Activated T-cell treated with anti-CD3 and anti-CD28 coated beads for 48 hours (primary cell): ENCODE measurements around the gene WNK1.
"Not testable (repeated sequence)": the region's sequence is repeated elsewhere in the genome, so short reads cannot be mapped to it uniquely, and the experiment has no call there.

Experiments
- DNase-seq: peaks from one replicate; pipeline ENCODE4 v3.0.0-alpha.2; 2020; ENCODE audit warnings: low read depth

Gene WNK1

GRCh38 chr12:749751-750270 is 2.6 kb upstream of the WNK1 start:
- no peak for DNase-seq

- no peak for DNase-seq
Observed at GRCh38 chr12:750366-751191, 1.8 kb upstream of the WNK1 start.

GRCh38 chr12:751192-751998 is 984 bp upstream of the WNK1 start:
- peak; percentile 87 for DNase-seq

GRCh38 chr12:752695-753610 is 574 bp downstream of the WNK1 start:
- peak; percentile 37 for DNase-seq

GRCh38 chr12:753611-754472 is 1.5 kb downstream of the WNK1 start:
- DNase-seq, result peak; percentile 48

GRCh38 chr12:754473-754820 is 2.1 kb downstream of the WNK1 start:
- no peak for DNase-seq

- DNase-seq, result no peak
Observed at GRCh38 chr12:754851-755562, 2.6 kb downstream of the WNK1 start.

GRCh38 chr12:759628-760027 is 7.2 kb downstream of the WNK1 start:
- no peak for DNase-seq

- no peak for DNase-seq
Observed at GRCh38 chr12:761256-761655, 8.9 kb downstream of the WNK1 start.

GRCh38 chr12:765840-766239 is 13.5 kb downstream of the WNK1 start:
- DNase-seq, result no peak

GRCh38 chr12:768434-768833 is 16.1 kb downstream of the WNK1 start:
- no peak for DNase-seq

GRCh38 chr12:770479-770878 is 18.1 kb downstream of the WNK1 start:
- no peak for DNase-seq

GRCh38 chr12:772056-772697 is 19.8 kb downstream of the WNK1 start:
- DNase-seq, result no peak

- DNase-seq, result no peak
Observed at GRCh38 chr12:774051-774614, 21.8 kb downstream of the WNK1 start.

GRCh38 chr12:775973-776771 is 23.8 kb downstream of the WNK1 start:
- DNase-seq, result not testable (repeated sequence)

- DNase-seq, result not testable (repeated sequence)
Observed at GRCh38 chr12:776772-777373, 24.5 kb downstream of the WNK1 start.

- DNase-seq, result no peak
Observed at GRCh38 chr12:777550-778047, 25.2 kb downstream of the WNK1 start.

GRCh38 chr12:778615-779014 is 26.2 kb downstream of the WNK1 start:
- DNase-seq, result no peak
